Neural cell (in vitro differentiated cells): Measurements from ENCODE around the gene TTC31. TPM values are rescaled to one million over a fixed set of nuclear protein-coding genes. Genes with fewer than 3 reads are reported as not detected.

ENCODE experiments used
- H2AFZ ChIP-seq: fragments of 200-600, 300-800 bp; sonication (generic), shearing (Covaris generic); 2 replicates; pipeline ENCODE4 v1.6.0; 2014; ENCODE audit warnings: low read depth, mild to moderate bottlenecking, antibody characterized with exemption, low read length, moderate library complexity
- H3F3A ChIP-seq: fragments of 200-600 bp; shearing (Covaris generic); 2 replicates; pipeline ENCODE4 v1.6.1; 2016; ENCODE audit warnings: mild to moderate bottlenecking, moderate library complexity, mixed read lengths, antibody characterized with exemption, low read length; ENCODE audit not compliant: insufficient read depth, poor library complexity, severe bottlenecking
- H3K27ac ChIP-seq: fragments of 200-600, 300-800 bp; sonication (generic), shearing (Covaris generic); 2 replicates; pipeline ENCODE4 v1.5.1; 2014; ENCODE audit warnings: mild to moderate bottlenecking, low read length, moderate library complexity
- H3K27me3 ChIP-seq: fragments of 300-800, 200-600 bp; sonication (generic), shearing (Covaris generic); 2 replicates; pipeline ENCODE4 v1.6.0; 2014; ENCODE audit warnings: mild to moderate bottlenecking, low read depth, low read length, moderate library complexity; ENCODE audit not compliant: insufficient read depth
- H3K36me3 ChIP-seq: fragments of 300-800, 200-600 bp; sonication (generic), shearing (Covaris generic); 2 replicates; pipeline ENCODE4 v1.5.1; 2014; ENCODE audit warnings: mild to moderate bottlenecking, antibody characterized with exemption, low read length, moderate library complexity; ENCODE audit not compliant: insufficient read depth
- H3K4me2 ChIP-seq: fragments of 300-800, 200-600 bp; sonication (generic), shearing (Covaris generic); 2 replicates; pipeline ENCODE4 v1.6.0; 2014; ENCODE audit warnings: mild to moderate bottlenecking, low read length
- H3K4me3 ChIP-seq: fragments of 300-800, 200-600 bp; sonication (generic), shearing (Covaris generic); 2 replicates; pipeline ENCODE4 v1.5.1; 2014; ENCODE audit warnings: mild to moderate bottlenecking, low read length, moderate library complexity
- H3K79me2 ChIP-seq: fragments of 200-600 bp; shearing (Covaris generic); replicated peaks from 2 replicates; pipeline ENCODE4 v1.6.0; 2014; ENCODE audit warnings: mild to moderate bottlenecking, low read length, moderate library complexity; ENCODE audit not compliant: insufficient read depth
- H3K9ac ChIP-seq: fragments of 300-800, 200-600 bp; sonication (generic), shearing (Covaris generic); 2 replicates; pipeline ENCODE4 v1.6.1; 2016; ENCODE audit warnings: mild to moderate bottlenecking, low read length, mixed read lengths
- H3K9me2 ChIP-seq: fragments of 200-600 bp; shearing (Covaris generic); 2 replicates; pipeline ENCODE4 v1.6.1; 2016; ENCODE audit warnings: mild to moderate bottlenecking, low read length, mixed read lengths; ENCODE audit not compliant: insufficient read depth
- H3K9me3 ChIP-seq: fragments of 200-600, 300-800 bp; sonication (generic), shearing (Covaris generic); 2 replicates; pipeline ENCODE4 v1.6.1; 2016; ENCODE audit warnings: mild to moderate bottlenecking, mixed run types, low read length, moderate library complexity, mixed read lengths
- H4K20me1 ChIP-seq: fragments of 200-600 bp; shearing (Covaris generic); 2 replicates; pipeline ENCODE4 v1.6.1; 2016; ENCODE audit warnings: mild to moderate bottlenecking, mixed run types; ENCODE audit not compliant: insufficient read depth
- CTCF ChIP-seq: fragments of 450-650 bp; IDR thresholded peaks from 2 replicates; pipeline ENCODE4 v1.5.1; 2014; ENCODE audit warnings: antibody characterized with exemption, mild to moderate bottlenecking, moderate library complexity; ENCODE audit not compliant: poor library complexity, severe bottlenecking
- EP300 ChIP-seq: fragments of 450-650 bp; conservative IDR thresholded peaks from 2 replicates; pipeline ENCODE4 v1.6.1; 2014; ENCODE audit warnings: antibody characterized with exemption, mild to moderate bottlenecking, moderate library complexity; ENCODE audit not compliant: poor library complexity, severe bottlenecking
- EZH2 ChIP-seq: fragments of 200-600, 300-800 bp; shearing (Covaris generic), sonication (generic); IDR thresholded peaks from 2 replicates; pipeline ENCODE4 v1.6.1; 2014; ENCODE audit warnings: antibody characterized with exemption, low read length, borderline replicate concordance, mild to moderate bottlenecking; ENCODE audit not compliant: insufficient read depth, poor library complexity, severe bottlenecking
- MXI1 ChIP-seq: fragments of 450-650 bp; conservative IDR thresholded peaks from 2 replicates; pipeline ENCODE4 v1.6.1; 2014; ENCODE audit warnings: antibody characterized with exemption, mild to moderate bottlenecking; ENCODE audit not compliant: poor library complexity, severe bottlenecking
- POLR2AphosphoS5 ChIP-seq: IDR thresholded peaks from 2 replicates; pipeline ENCODE4 v1.6.1; 2012
- RAD21 ChIP-seq: fragments of 450-650 bp; conservative IDR thresholded peaks from 2 replicates; pipeline ENCODE4 v1.6.1; 2014; ENCODE audit warnings: antibody characterized with exemption, mild to moderate bottlenecking, moderate library complexity
- REST ChIP-seq: IDR thresholded peaks from 2 replicates; pipeline ENCODE4 v1.6.1; 2012; ENCODE audit warnings: borderline replicate concordance
- SMC3 ChIP-seq: fragments of 450-650 bp; conservative IDR thresholded peaks from 2 replicates; pipeline ENCODE4 v1.6.1; 2014; ENCODE audit warnings: antibody characterized with exemption, mild to moderate bottlenecking, moderate library complexity; ENCODE audit not compliant: poor library complexity
- TAF1 ChIP-seq: IDR thresholded peaks from 2 replicates; pipeline ENCODE4 v1.6.1; 2012; ENCODE audit warnings: low read depth
- polyA plus RNA-seq: library from polyadenylated mRNA; depleted of rRNA; stranded (reverse); fragments of >200 nt; gene quantifications from 2 replicates; pipeline ENCODE4 v1.2.3, GENCODE V29; 2014

The TTC31 gene
- polyA plus RNA-seq, 1 donor from 2014 or later, result 11.0 TPM

- H3K4me2 ChIP-seq, result no peak overlapping the region
- no peaks in the 10 kb centered on the region for H4K20me1 ChIP-seq
- peaks cover 22% of the 10 kb centered on the region for H3K27me3 ChIP-seq
- no peak overlapping the region for H3K4me3 ChIP-seq
- no peak for TF ChIP-seq TAF1
- TF ChIP-seq SMC3, result no peak
- no peak for TF ChIP-seq EZH2
- no peak for TF ChIP-seq POLR2AphosphoS5
- TF ChIP-seq CTCF, result no peak
- TF ChIP-seq MXI1, result no peak
- TF ChIP-seq RAD21, result no peak
- no peak for TF ChIP-seq REST
- TF ChIP-seq EP300, result no peak
- no peaks in the 10 kb centered on the region for H3F3A ChIP-seq
- H3K36me3 ChIP-seq, result no peaks in the 10 kb centered on the region
- H3K79me2 ChIP-seq, result peaks cover 11% of the 10 kb centered on the region
- no peak overlapping the region for H3K9ac ChIP-seq
- no peak overlapping the region for H2AFZ ChIP-seq
- H3K27ac ChIP-seq, result no peak overlapping the region
- no peaks in the 10 kb centered on the region for H3K9me2 ChIP-seq
- H3K9me3 ChIP-seq, result no peaks in the 10 kb centered on the region
Measured at GRCh38 chr2:74524955-74525716, 42.3 kb downstream of the TTC31 start.

GRCh38 chr2:74525717-74526648 lies 43.1 kb downstream of the TTC31 start, which contains the start of gene DQX1:
Gene DQX1 (minus strand): TSS chr2:74526231. CDS start chr2:74525729, 502 bp downstream.
- H3K9me2 ChIP-seq, result no peaks in the 10 kb centered on the region
- no peak within 1 kb of the TSS for H3K4me3 ChIP-seq
- H4K20me1 ChIP-seq, result no peaks in the 10 kb centered on the region

More at GRCh38 chr2:74525717-74526648, 43.1 kb downstream of the TTC31 start, which contains the start of gene DQX1:
- no peak within 1 kb of the TSS for H3K9ac ChIP-seq
- H3F3A ChIP-seq, result no peaks in the 10 kb centered on the region
- no peaks in the 10 kb centered on the region for H3K36me3 ChIP-seq
- no peaks in the 10 kb centered on the region for H3K9me3 ChIP-seq
- no peak within 1 kb of the TSS for H3K4me2 ChIP-seq
- TF ChIP-seq MXI1 (no peak), CTCF (no peak), EP300 (no peak), POLR2AphosphoS5 (no peak), SMC3 (no peak), RAD21 (no peak)
- peaks cover 13% of the 10 kb centered on the region for H3K79me2 ChIP-seq
- peaks cover 13% of the 10 kb centered on the region for H3K27me3 ChIP-seq
- H2AFZ ChIP-seq, result no peak within 1 kb of the TSS
- no peak within 1 kb of the TSS for H3K27ac ChIP-seq
